B cell (primary cell): Measurements from ENCODE around the gene ARHGAP23. TPM values are rescaled to one million over a fixed set of nuclear protein-coding genes. Genes with fewer than 3 reads are reported as not detected.
A peak's percentile ranks its signal among the peaks of the same experiment; 100 is the strongest.

Experiments
- ATAC-seq: fragments of 200-7000 bp; cut with Tn5 transposase; one replicate; pipeline ENCODE4 v1.10.0; 2021; ENCODE audit warnings: low read depth, mild to moderate bottlenecking, moderate number of reproducible peaks, moderate library complexity
- CTCF ChIA-PET: fragments of 350-600 bp; sonication (Branson Sonifier 250); formaldehyde crosslinking; loops from one replicate; lab custom pipeline; 2021; ENCODE audit warnings: antibody characterized with exemption, inconsistent platforms; lab: Charles Lee
- POLR2A ChIA-PET: fragments of 350-600 bp; sonication (Branson Sonifier 250); formaldehyde crosslinking; loops from one replicate; lab custom pipeline; 2021; ENCODE audit warnings: antibody characterized with exemption; lab: Charles Lee
- DNase-seq: peaks from one replicate; pipeline ENCODE4 v3.0.0; 2013
- H2AFZ ChIP-seq: 2 replicates; pipeline ENCODE4 v1.6.1; 2012; ENCODE audit warnings: mild to moderate bottlenecking, low read depth, low read length; ENCODE audit not compliant: insufficient read depth, poor library complexity, severe bottlenecking
- H3K27ac ChIP-seq, 2 donors: 1 replicate in 1 of 2; 2 replicates in 1 of 2; pipeline ENCODE4 v1.5.1; 2012 to 2013; ENCODE audit warnings: low read length in 2 of 2, mild to moderate bottlenecking in 2 of 2, moderate library complexity in 1 of 2
- H3K27me3 ChIP-seq, 4 experiments: fragments of 200-600 bp in 1 of 4; sonication (generic) in 1 of 4; replicated peaks in 1 of 4; 1 replicate in 2 of 4; 2 replicates in 2 of 4; pipeline versions ENCODE4 v1.6.1 to v1.7.0; 2013 to 2016; ENCODE audit warnings: low read length in 3 of 4, mild to moderate bottlenecking in 2 of 4, mixed read lengths in 1 of 4, moderate library complexity in 1 of 4; ENCODE audit not compliant: insufficient read depth in 4 of 4, control insufficient read depth in 3 of 4; ENCODE audit errors: control extremely low read depth in 1 of 4
- H3K36me3 ChIP-seq, 2 experiments: replicated peaks in 1 of 2; 1 replicate in 1 of 2; 2 replicates in 1 of 2; pipeline versions ENCODE4 v1.6.1 to v1.7.1; 2013; ENCODE audit warnings: low read length in 1 of 2; ENCODE audit not compliant: insufficient read depth in 2 of 2, control insufficient read depth in 1 of 2; ENCODE audit errors: control extremely low read depth in 1 of 2, extremely low read depth in 1 of 2
- H3K4me1 ChIP-seq, 2 donors: fragments of 200-600 bp in 1 of 2; sonication (generic) in 1 of 2; 1 replicate in 1 of 2; 2 replicates in 1 of 2; pipeline versions ENCODE4 v1.5.1 to v1.6.1; 2013 to 2017; ENCODE audit warnings: low read length in 2 of 2; ENCODE audit not compliant: control insufficient read depth in 2 of 2, insufficient read depth in 2 of 2
- H3K4me2 ChIP-seq: replicated peaks from 2 replicates; pipeline ENCODE3; 2012; ENCODE audit warnings: mild to moderate bottlenecking, low read depth, low read length; ENCODE audit not compliant: poor library complexity, severe bottlenecking
- H3K4me3 ChIP-seq, 5 experiments: fragments of 200-600 bp in 1 of 5; sonication (generic) in 1 of 5; 1 replicate in 3 of 5; 2 replicates in 2 of 5; pipeline versions ENCODE4 v1.5.1 to v1.7.0; 2011 to 2016; ENCODE audit warnings: low read length in 4 of 5, mild to moderate bottlenecking in 4 of 5, low read depth in 2 of 5, control low read depth in 1 of 5, moderate library complexity in 1 of 5; ENCODE audit not compliant: insufficient read depth in 1 of 5; ENCODE audit errors: control extremely low read depth in 1 of 5, extremely low read depth in 1 of 5
- H3K79me2 ChIP-seq: fragments of 200-600 bp; sonication (generic); one replicate; pipeline ENCODE4 v1.6.0; 2016; ENCODE audit warnings: low read length; ENCODE audit not compliant: control insufficient read depth, insufficient read depth
- H3K9ac ChIP-seq: fragments of 200-600 bp; sonication (generic); 2 replicates; pipeline ENCODE4 v1.6.1; 2017; ENCODE audit warnings: mild to moderate bottlenecking, low read length, moderate library complexity
- H3K9me3 ChIP-seq, 3 donors: one replicate each; pipeline versions ENCODE4 v1.6.1 to v1.7.1; 2013; ENCODE audit warnings: low read length in 2 of 3; ENCODE audit not compliant: control insufficient read depth in 2 of 3, insufficient read depth in 1 of 3; ENCODE audit errors: control extremely low read depth in 1 of 3
- H4K20me1 ChIP-seq: 2 replicates; pipeline ENCODE4 v1.6.0; 2012; ENCODE audit warnings: mild to moderate bottlenecking, low read length; ENCODE audit not compliant: insufficient read depth, control insufficient read depth, poor library complexity, severe bottlenecking
- H3K27ac Mint-ChIP-seq: one replicate; pipeline ENCODE4 v1.8.0; 2021; ENCODE audit warnings: mixed read lengths
- H3K27me3 Mint-ChIP-seq: one replicate; pipeline ENCODE4 v1.8.0; 2021; ENCODE audit warnings: mixed read lengths
- H3K4me1 Mint-ChIP-seq: one replicate; pipeline ENCODE4 v1.8.0; 2021; ENCODE audit warnings: mixed read lengths
- H3K4me3 Mint-ChIP-seq: one replicate; pipeline ENCODE4 v1.8.0; 2021; ENCODE audit warnings: mixed read lengths
- H3K9me3 Mint-ChIP-seq: one replicate; pipeline ENCODE4 v1.8.0; 2022; ENCODE audit warnings: mixed read lengths; ENCODE audit not compliant: insufficient read depth
- CTCF ChIP-seq: fragments of 200-600 bp; IDR thresholded peaks from one replicate; pipeline ENCODE4 v1.8.0; 2022; ENCODE audit warnings: antibody characterized with exemption, mild to moderate bottlenecking
- EZH2 ChIP-seq: IDR thresholded peaks from 2 replicates; pipeline ENCODE4 v1.6.1; 2012; ENCODE audit warnings: borderline replicate concordance, low read depth, mild to moderate bottlenecking, moderate library complexity, low read length; ENCODE audit not compliant: insufficient read depth, poor library complexity, severe bottlenecking
- WGBS: methylation state at CpG from one replicate; pipeline ENCODE4 v1.1.5; 2013; ENCODE audit warnings: missing lambda C conversion rate; ENCODE audit not compliant: insufficient coverage; 5-methylcytosine and 5-hydroxymethylcytosine counted together
- intact Hi-C: fragments of 100-400 bp; cut with micrococcal nuclease; formaldehyde crosslinking; loops from one replicate; pipeline ENCODE4 v1.10.0; 2022
- polyA plus RNA-seq: library from polyadenylated mRNA; depleted of rRNA; stranded (reverse); fragments of >200 nt; gene quantifications from 2 replicates; pipeline ENCODE4 v1.2.3, GENCODE V29; 2012
- total RNA-seq, 2 donors: library from RNA; stranded (reverse); fragments of 120-200 nt in 1 of 2; gene quantifications; 1 replicate in 1 of 2; 2 replicates in 1 of 2; pipeline versions ENCODE4 v1.2.3 to v1.2.4, GENCODE V29; 2013 to 2022

Gene ARHGAP23
- total and polyA plus RNA-seq, 2 donors (not counting 1 experiment from before 2014, with no cell fraction given) = 0.07 to 0.12 TPM

- WGBS = 85% methylated on average over 3 of the region's 3 CpGs
- no peaks in the 10 kb centered on the region for H4K20me1 ChIP-seq
- no peak overlapping the region for H3K27ac ChIP-seq
- no peak overlapping the region for H3K4me2 ChIP-seq
- no peak for DNase-seq
- no peak for ATAC-seq
- no peaks in the 10 kb centered on the region for H3K9me3 ChIP-seq
- TF ChIP-seq EZH2 = no peak
- H2AFZ ChIP-seq = no peak overlapping the region
- H3K9ac ChIP-seq = no peak overlapping the region
- CTCF ChIA-PET = no interaction called here
- H3K4me1 ChIP-seq = peaks cover 9 to 19% of the 10 kb centered on the region in 2 donors
- H3K4me3 ChIP-seq = no peak overlapping the region
- H3K36me3 ChIP-seq = no peaks in the 10 kb centered on the region
- peaks cover 34% of the 10 kb centered on the region for H3K27me3 Mint-ChIP-seq
- H3K4me1 Mint-ChIP-seq = peaks cover 13% of the 10 kb centered on the region
- H3K9me3 Mint-ChIP-seq = no peaks in the 10 kb centered on the region
- H3K27me3 ChIP-seq = peaks cover 0 to 35% (median 9%) of the 10 kb centered on the region in 4 experiments
- intact Hi-C loops = no loop called here
- no peak overlapping the region for H3K27ac Mint-ChIP-seq
- H3K4me3 Mint-ChIP-seq = peak overlapping the region; percentile 73
- POLR2A ChIA-PET = no interaction called here
- H3K79me2 ChIP-seq = no peaks in the 10 kb centered on the region
These were observed 2.1 kb downstream of the ARHGAP23 start for GRCh38 chr17:38430316-38430715.

- no peak for DNase-seq
- Histone ChIP-seq H3K79me2 (no peaks in the 10 kb centered on the region), H3K9ac (no peak overlapping the region), H3K4me3 (no peak overlapping the region), H3K4me1 (peaks cover 9 to 19% of the 10 kb centered on the region in 2 donors), H3K9me3 (no peaks in the 10 kb centered on the region), H2AFZ (no peak overlapping the region), H3K27me3 (peaks cover 0 to 30% (median 7%) of the 10 kb centered on the region in 4 experiments), H4K20me1 (no peaks in the 10 kb centered on the region), H3K27ac (no peak overlapping the region), H3K4me2 (no peak overlapping the region), H3K36me3 (no peaks in the 10 kb centered on the region)
- CTCF ChIA-PET = no interaction called here
- Mint-ChIP-seq H3K27ac (no peak overlapping the region), H3K4me3 (peak overlapping the region; percentile 73), H3K4me1 (peaks cover 13% of the 10 kb centered on the region), H3K9me3 (no peaks in the 10 kb centered on the region), H3K27me3 (peaks cover 30% of the 10 kb centered on the region)
- ATAC-seq = no peak
- POLR2A ChIA-PET = no interaction called here
- TF ChIP-seq EZH2 = no peak
- TF ChIP-seq CTCF = no peak
- intact Hi-C loops = no loop called here
- WGBS = 94% methylated on average over 2 of the region's 2 CpGs
These were observed 2.6 kb downstream of the ARHGAP23 start for GRCh38 chr17:38430822-38431221.
